ENCODE measurements around the gene MACIR. TPM values are rescaled to one million over a fixed set of nuclear protein-coding genes. Genes with fewer than 3 reads are reported as not detected.

MACIR gene
- total RNA-seq, 6 experiments from 2014 or later = 0.37 to 1.9 (median 0.75) TPM

- DNase-seq (no peak), ATAC-seq (no peak)
- intact Hi-C loops (cut with DNase I) = no loop called here
- no peaks in the 10 kb centered on the region for H3K36me3 ChIP-seq
- H3K27me3 ChIP-seq = no peaks in the 10 kb centered on the region
- H3K4me1 ChIP-seq = no peaks in the 10 kb centered on the region
- TF ChIP-seq CTCF (IDR thresholded peaks at IDR 0.05) = no peak
- no peak for TF ChIP-seq POLR2A (IDR thresholded peaks at IDR 0.05)
- no peak overlapping the region for H3K27ac ChIP-seq
- no peaks in the 10 kb centered on the region for H3K9me3 ChIP-seq
- H3K4me3 ChIP-seq = no peak overlapping the region
These were observed 5.9 kb downstream of the MACIR start for GRCh38 chr5:103264508-103264907.

- Histone ChIP-seq H3K27ac (no peak overlapping the region), H3K36me3 (no peaks in the 10 kb centered on the region), H3K4me3 (no peak overlapping the region), H3K27me3 (no peaks in the 10 kb centered on the region), H3K4me1 (peaks cover 0 to 4% (median 0%) of the 10 kb centered on the region in 4 donors), H3K9me3 (no peaks in the 10 kb centered on the region)
- TF ChIP-seq POLR2A (IDR thresholded peaks at IDR 0.05) (no peak), CTCF (IDR thresholded peaks at IDR 0.05) (no peak)
- intact Hi-C loops (cut with DNase I) = no loop called here
- no peak for ATAC-seq
- no peak for DNase-seq
These were observed 12.0 kb downstream of the MACIR start for GRCh38 chr5:103270581-103270980.

GRCh38 chr5:103271570-103272289 lies 13.2 kb downstream of the MACIR start:
- WGBS (ENCODE audit: insufficient coverage, low coverage, low lambda C conversion rate, missing lambda C conversion rate) = 21% methylated on average over 2 of the region's 2 CpGs
- Histone ChIP-seq H3K27ac (no peak overlapping the region), H3K27me3 (no peaks in the 10 kb centered on the region), H3K4me3 (no peak overlapping the region), H3K4me1 (peaks cover 0 to 4% (median 0%) of the 10 kb centered on the region in 4 donors), H3K9me3 (no peaks in the 10 kb centered on the region), H3K36me3 (no peaks in the 10 kb centered on the region)
- no peak for DNase-seq
- intact Hi-C loops (cut with DNase I) = no loop called here
- ATAC-seq = no peak
- TF ChIP-seq CTCF (IDR thresholded peaks at IDR 0.05) (no peak), POLR2A (IDR thresholded peaks at IDR 0.05) (no peak)

- Histone ChIP-seq H3K4me1 (peaks cover 0 to 4% (median 0%) of the 10 kb centered on the region in 4 donors), H3K36me3 (no peaks in the 10 kb centered on the region), H3K27ac (no peak overlapping the region), H3K9me3 (no peaks in the 10 kb centered on the region), H3K27me3 (no peaks in the 10 kb centered on the region), H3K4me3 (no peak overlapping the region)
- no peak for ATAC-seq
- intact Hi-C loops (cut with DNase I) = no loop called here
- WGBS (ENCODE audit: insufficient coverage, low coverage, low lambda C conversion rate, missing lambda C conversion rate) = 70% methylated on average over 2 of the region's 2 CpGs
- no peak for DNase-seq
- no peak for TF ChIP-seq CTCF (IDR thresholded peaks at IDR 0.05)
- TF ChIP-seq POLR2A (IDR thresholded peaks at IDR 0.05) = no peak
These were observed 13.8 kb downstream of the MACIR start for GRCh38 chr5:103272377-103272776.

- H3K4me3 ChIP-seq = no peak overlapping the region
- intact Hi-C loops (cut with DNase I) = no loop called here
- 100% methylated on average over 3 of the region's 3 CpGs for whole genome bisulfite sequencing (ENCODE audit: insufficient coverage, low coverage, low lambda C conversion rate, missing lambda C conversion rate)
- H3K36me3 ChIP-seq = no peaks in the 10 kb centered on the region
- ATAC-seq (no peak), DNase-seq (no peak)
- H3K27ac ChIP-seq = no peak overlapping the region
- no peak for TF ChIP-seq CTCF (IDR thresholded peaks at IDR 0.05)
- no peak for TF ChIP-seq POLR2A (IDR thresholded peaks at IDR 0.05)
- H3K4me1 ChIP-seq = peaks cover 0 to 4% (median 0%) of the 10 kb centered on the region in 4 donors
- H3K27me3 ChIP-seq = no peaks in the 10 kb centered on the region
- H3K9me3 ChIP-seq = no peaks in the 10 kb centered on the region
These were observed 15.4 kb downstream of the MACIR start for GRCh38 chr5:103273952-103274351.
